Endothelial cell of umbilical vein (primary cell): ENCODE measurements around the gene SYNDIG1. TPM values are rescaled to one million over a fixed set of nuclear protein-coding genes. Genes with fewer than 3 reads are reported as not detected.

Experiments
- BruUV-seq: library from RNA; stranded (reverse); fragments of 400-500 nt; replicated peaks from 2 replicates; lab custom pipeline; 2021; lab: Mats Ljungman, UMichigan
- CTCF ChIA-PET: fragments of 300-600, 350-600 bp; sonication (Branson Sonifier 250); formaldehyde crosslinking; loops from one replicate; lab custom pipeline; 2021; ENCODE audit warnings: antibody characterized with exemption, inconsistent platforms; lab: Charles Lee
- POLR2A ChIA-PET: fragments of 300-600, 350-600 bp; sonication (Branson Sonifier 250); formaldehyde crosslinking; loops from one replicate; lab custom pipeline; 2021; ENCODE audit warnings: antibody characterized with exemption, inconsistent platforms; lab: Charles Lee
- DNase-seq: peaks from one replicate; pipeline ENCODE4 v3.0.0-alpha.2; 2011; ENCODE audit warnings: low read depth, low spot score
- FAIRE-seq: peaks from 2 replicates; lab custom pipeline; 2011; peaks lifted over from hg19 to GRCh38; lab: Jason Lieb, UNC
- H2AFZ ChIP-seq: 2 replicates; pipeline ENCODE4 v1.6.0; 2012; ENCODE audit warnings: low read depth, low read length, control low read depth, inconsistent platforms
- H3K27ac ChIP-seq: 2 replicates; pipeline ENCODE4 v1.5.1; 2011; ENCODE audit warnings: low read depth, mild to moderate bottlenecking, control low read depth, low read length, moderate library complexity; ENCODE audit not compliant: insufficient read depth
- H3K27me3 ChIP-seq, 2 experiments: 2 replicates each; pipeline versions ENCODE4 v1.6.0 to v1.6.1; 2011; ENCODE audit warnings: low read length in 2 of 2, mixed read lengths in 1 of 2; ENCODE audit not compliant: control insufficient read depth in 2 of 2, insufficient read depth in 2 of 2
- H3K36me3 ChIP-seq, 2 experiments: 2 replicates in 1 of 2; 3 replicates in 1 of 2; pipeline ENCODE4 v1.5.1; 2011; ENCODE audit warnings: low read length in 2 of 2, mild to moderate bottlenecking in 1 of 2, moderate library complexity in 1 of 2; ENCODE audit not compliant: control insufficient read depth in 2 of 2, insufficient read depth in 2 of 2; ENCODE audit errors: extremely low read depth in 1 of 2
- H3K4me1 ChIP-seq: 3 replicates; pipeline ENCODE4 v1.5.1; 2011; ENCODE audit warnings: mild to moderate bottlenecking, low read length; ENCODE audit not compliant: control insufficient read depth, insufficient read depth; ENCODE audit errors: extremely low read depth
- H3K4me2 ChIP-seq: 2 replicates; pipeline ENCODE4 v1.6.1; 2011; ENCODE audit warnings: low read length, control low read depth, mixed read lengths; ENCODE audit not compliant: insufficient read depth
- H3K4me3 ChIP-seq, 3 experiments: fragments of 200-600 bp in 1 of 3; sonication (generic), shearing (Covaris generic) in 1 of 3; replicated peaks in 1 of 3; 2 replicates each; pipeline ENCODE4 v1.5.1; 2011 to 2016; ENCODE audit warnings: control low read depth in 3 of 3, low read length in 3 of 3, mild to moderate bottlenecking in 2 of 3, inconsistent platforms in 1 of 3, low read depth in 1 of 3, moderate library complexity in 1 of 3; ENCODE audit not compliant: insufficient read depth in 1 of 3
- H3K79me2 ChIP-seq: 2 replicates; pipeline ENCODE4 v1.6.0; 2012; ENCODE audit warnings: low read length, inconsistent platforms; ENCODE audit not compliant: control insufficient read depth, insufficient read depth
- H3K9ac ChIP-seq: replicated peaks from 2 replicates; pipeline ENCODE3; 2011; ENCODE audit warnings: low read length, control low read depth; ENCODE audit not compliant: insufficient read depth; ENCODE audit errors: extremely low read depth
- H3K9me1 ChIP-seq: replicated peaks from 3 replicates; pipeline ENCODE4 v1.6.0; 2011; ENCODE audit warnings: mild to moderate bottlenecking, low read length; ENCODE audit not compliant: control insufficient read depth, insufficient read depth; ENCODE audit errors: extremely low read depth
- H3K9me3 ChIP-seq: replicated peaks from 2 replicates; pipeline ENCODE4 v1.5.1; 2012; ENCODE audit warnings: low read length, inconsistent platforms; ENCODE audit not compliant: control insufficient read depth, insufficient read depth
- H4K20me1 ChIP-seq: replicated peaks from 2 replicates; pipeline ENCODE3; 2011; ENCODE audit warnings: mild to moderate bottlenecking, low read length; ENCODE audit not compliant: control insufficient read depth, insufficient read depth; ENCODE audit errors: extremely low read depth
- CTCF ChIP-seq, 2 donors: IDR thresholded peaks; 1 replicate in 1 of 2; 2 replicates in 1 of 2; pipeline ENCODE4 v1.5.1; 2011; ENCODE audit warnings: low read length in 2 of 2, mild to moderate bottlenecking in 2 of 2, moderate library complexity in 2 of 2, control low read depth in 1 of 2, inconsistent platforms in 1 of 2, low read depth in 1 of 2; ENCODE audit not compliant: insufficient read depth in 1 of 2; ENCODE audit errors: extremely low read depth in 1 of 2
- FOS ChIP-seq: IDR thresholded peaks from 2 replicates; pipeline ENCODE4 v1.6.1; 2011; ENCODE audit warnings: mild to moderate bottlenecking, low read length, moderate library complexity, borderline replicate concordance; ENCODE audit not compliant: insufficient read depth
- GATA2 ChIP-seq: IDR thresholded peaks from 2 replicates; pipeline ENCODE4 v1.7.0; 2011; ENCODE audit warnings: low read depth, mild to moderate bottlenecking, moderate library complexity, mixed read lengths, low read length; ENCODE audit not compliant: insufficient read length, insufficient read depth
- JUN ChIP-seq: IDR thresholded peaks from 2 replicates; pipeline ENCODE4 v1.6.1; 2011; ENCODE audit warnings: borderline replicate concordance, low read depth; ENCODE audit not compliant: insufficient read length, insufficient read depth
- MYC ChIP-seq: IDR thresholded peaks from one replicate; pipeline ENCODE4 v1.6.1; 2011; ENCODE audit warnings: mild to moderate bottlenecking, low read depth, low read length
- POLR2A ChIP-seq: IDR thresholded peaks from 2 replicates; pipeline ENCODE4 v1.6.1; 2012; ENCODE audit warnings: low read depth, mild to moderate bottlenecking, control low read depth, low read length
- POLR2AphosphoS5 ChIP-seq: IDR thresholded peaks from 2 replicates; pipeline ENCODE4 v1.6.1; 2012; ENCODE audit warnings: low read depth, mild to moderate bottlenecking, control low read depth, low read length, moderate library complexity; ENCODE audit not compliant: insufficient read depth
- dilution Hi-C: fragments of 300-500 bp; cut with MboI; formaldehyde crosslinking; loops from one replicate; pipeline ENCODE4 v1.15.0; 2019; ENCODE audit warnings: low sequenced_read_pairs; ENCODE audit not compliant: extremely low pct_ligation_motif_present
- intact Hi-C: fragments of 100-400 bp; cut with micrococcal nuclease; formaldehyde crosslinking; loops from one replicate; pipeline ENCODE4 v1.10.0; 2022
- polyA plus RNA-seq, 4 experiments: library from polyadenylated mRNA; depleted of rRNA in 3 of 4; stranded (reverse) in 3 of 4; unstranded in 1 of 4; fragments of >200 nt; gene quantifications; 2 replicates each; pipeline versions ENCODE4 v1.2.1 to v1.2.3, GENCODE V29; 2011 to 2012; ENCODE audit warnings: missing spikeins in 1 of 4
- total RNA-seq: library from RNA; stranded (reverse); gene quantifications from 2 replicates; pipeline ENCODE4 v1.2.3, GENCODE V29; 2021

Gene SYNDIG1
- total and polyA plus RNA-seq, 2 donors (not counting 3 experiments of a cell fraction or from before 2014, with no cell fraction given) = not detected

GRCh38 chr20:24653306-24653705 lies 183.9 kb downstream of the SYNDIG1 start:
- H3K79me2 ChIP-seq = no peaks in the 10 kb centered on the region
- H3K27me3 ChIP-seq = no peaks in the 10 kb centered on the region
- no peak overlapping the region for H3K27ac ChIP-seq
- POLR2A ChIA-PET = no interaction called here
- FAIRE-seq (no peak), DNase-seq (no peak)
- no peaks in the 10 kb centered on the region for H3K36me3 ChIP-seq
- H4K20me1 ChIP-seq = no peaks in the 10 kb centered on the region
- dilution Hi-C loops = no loop called here
- CTCF ChIA-PET = no interaction called here
- intact Hi-C loops = no loop called here
- peaks cover 4% of the 10 kb centered on the region for H3K9me3 ChIP-seq
- no peaks in the 10 kb centered on the region for H3K9me1 ChIP-seq
- H2AFZ ChIP-seq = no peak overlapping the region
- BruUV-seq = no TSS peak
- no peaks in the 10 kb centered on the region for H3K4me1 ChIP-seq
- no peak overlapping the region for H3K4me3 ChIP-seq
- TF ChIP-seq FOS = no peak
- TF ChIP-seq MYC = no peak
- H3K9ac ChIP-seq = no peak overlapping the region
- no peak overlapping the region for H3K4me2 ChIP-seq

- Histone ChIP-seq H3K27me3 (no peaks in the 10 kb centered on the region), H3K9me3 (peaks cover 10% of the 10 kb centered on the region), H3K9me1 (no peaks in the 10 kb centered on the region), H3K27ac (no peak overlapping the region), H4K20me1 (no peaks in the 10 kb centered on the region), H3K9ac (no peak overlapping the region), H2AFZ (no peak overlapping the region), H3K4me2 (no peak overlapping the region), H3K4me1 (no peaks in the 10 kb centered on the region), H3K79me2 (no peaks in the 10 kb centered on the region), H3K4me3 (no peak overlapping the region), H3K36me3 (no peaks in the 10 kb centered on the region)
- FAIRE-seq = no peak
- DNase-seq = no peak
- dilution Hi-C loops (no loop called here), intact Hi-C loops (no loop called here)
- POLR2A ChIA-PET = no interaction called here
- CTCF ChIA-PET = no interaction called here
- TF ChIP-seq JUN (no peak), MYC (no peak), CTCF (IDR thresholded peaks at IDR 0.05; ENCODE audit: extremely low read depth in 1 of 2, insufficient read depth in 1 of 2, low read depth in 1 of 2, low read length in 2 of 2) (no peak), POLR2AphosphoS5 (no peak), GATA2 (no peak), POLR2A (no peak)
- no TSS peak for BruUV-seq
Measured at GRCh38 chr20:24654425-24654824, 185.0 kb downstream of the SYNDIG1 start.
